GM12892 (cell line): ENCODE results near the gene KCNQ5.

Experiments used
- DNase-seq: peaks from one replicate; pipeline ENCODE4 v3.0.0; 2011; ENCODE audit not compliant: insufficient read length
- FAIRE-seq: peaks from 2 replicates; lab custom pipeline; 2011; peaks lifted over from hg19 to GRCh38; lab: Jason Lieb, UNC
- POLR2A ChIP-seq: IDR thresholded peaks from 2 replicates; pipeline ENCODE4 v1.6.1; 2011; ENCODE audit warnings: low read depth, low read length, control low read depth
- POLR2AphosphoS5 ChIP-seq: IDR thresholded peaks from 2 replicates; pipeline ENCODE4 v1.6.1; 2011; ENCODE audit warnings: low read depth, low read length, control low read depth
- TAF1 ChIP-seq: IDR thresholded peaks from 2 replicates; pipeline ENCODE4 v1.6.1; 2011; ENCODE audit warnings: low read depth, mild to moderate bottlenecking, control low read depth, low read length, borderline replicate concordance

KCNQ5 gene

GRCh38 chr6:72622094-72622940, 453 bp downstream of the KCNQ5 start:
- peak; percentile 92 for FAIRE-seq
- DNase-seq: peak; percentile 39
- TF ChIP-seq POLR2AphosphoS5: no peak
- TF ChIP-seq POLR2A: peak; percentile 21; the same call in 1 of the 2 replicates

GRCh38 chr6:72623808-72624207, 1.9 kb downstream of the KCNQ5 start:
- FAIRE-seq (peak; percentile 36), DNase-seq (no peak)
- TF ChIP-seq POLR2AphosphoS5: no peak
- no peak for TF ChIP-seq TAF1
- TF ChIP-seq POLR2A: no peak

GRCh38 chr6:72624557-72625160, 2.8 kb downstream of the KCNQ5 start:
- no peak for TF ChIP-seq POLR2A
- TF ChIP-seq POLR2AphosphoS5: no peak
- TF ChIP-seq TAF1: no peak
- FAIRE-seq: peak; percentile 70
- DNase-seq: no peak

- TF ChIP-seq POLR2AphosphoS5 (no peak), POLR2A (no peak)
- FAIRE-seq (peak; percentile 82), DNase-seq (no peak)
These were observed 4.3 kb downstream of the KCNQ5 start for GRCh38 chr6:72626126-72626525.

- DNase-seq: no peak
- no peak for TF ChIP-seq TAF1
- TF ChIP-seq POLR2AphosphoS5: no peak
- TF ChIP-seq POLR2A: no peak
- FAIRE-seq: no peak
These were observed 5.7 kb downstream of the KCNQ5 start for GRCh38 chr6:72627539-72627938.

GRCh38 chr6:72631480-72631879, 9.6 kb downstream of the KCNQ5 start:
- no peak for TF ChIP-seq TAF1
- no peak for TF ChIP-seq POLR2A
- TF ChIP-seq POLR2AphosphoS5: no peak
- FAIRE-seq (no peak), DNase-seq (no peak)

GRCh38 chr6:72635636-72636035, 13.8 kb downstream of the KCNQ5 start:
- FAIRE-seq (no peak), DNase-seq (no peak)
- TF ChIP-seq POLR2AphosphoS5: no peak
- no peak for TF ChIP-seq POLR2A
- no peak for TF ChIP-seq TAF1

GRCh38 chr6:72636215-72636614, 14.4 kb downstream of the KCNQ5 start:
- TF ChIP-seq POLR2AphosphoS5 (no peak), TAF1 (no peak), POLR2A (no peak)
- DNase-seq (no peak), FAIRE-seq (peak; percentile 36)

GRCh38 chr6:72636786-72637185, 14.9 kb downstream of the KCNQ5 start:
- no peak for TF ChIP-seq POLR2AphosphoS5
- TF ChIP-seq POLR2A: no peak
- DNase-seq (no peak), FAIRE-seq (no peak)

GRCh38 chr6:72639920-72640614, 18.2 kb downstream of the KCNQ5 start:
- DNase-seq (no peak), FAIRE-seq (no peak)
- TF ChIP-seq POLR2A (no peak), TAF1 (no peak), POLR2AphosphoS5 (no peak)

- FAIRE-seq: no peak
These were observed 18.7 kb downstream of the KCNQ5 start for GRCh38 chr6:72640615-72640930.

More at GRCh38 chr6:72640615-72640930, 18.7 kb downstream of the KCNQ5 start:
- DNase-seq: no peak
- no peak for TF ChIP-seq POLR2AphosphoS5
- no peak for TF ChIP-seq POLR2A
- TF ChIP-seq TAF1: no peak
